Measurements from ENCODE around the gene FRMPD3. TPM values are rescaled to one million over a fixed set of nuclear protein-coding genes. Genes with fewer than 3 reads are reported as not detected.
A peak's percentile ranks its signal among the peaks of the same experiment; 100 is the strongest.

FRMPD3 gene
- 0.09 TPM for total RNA-seq
- polyA plus RNA-seq, result 0.09 TPM
- long read RNA-seq, donor 1, result 0 reads
- long read RNA-seq, donor 2, result 0 reads
- long read RNA-seq, donor 3, result 0 reads
- long read RNA-seq, donor 4, result 0 reads
- long read RNA-seq, donor 5, result 0 reads
- long read RNA-seq, donor 6, result 0 reads
- long read RNA-seq, donor 7, result 0 reads
- long read RNA-seq, donor 8, result 0 reads
- long read RNA-seq, donor 9, result 0 reads
- long read RNA-seq, donor 10, result 0 reads

DNA sequence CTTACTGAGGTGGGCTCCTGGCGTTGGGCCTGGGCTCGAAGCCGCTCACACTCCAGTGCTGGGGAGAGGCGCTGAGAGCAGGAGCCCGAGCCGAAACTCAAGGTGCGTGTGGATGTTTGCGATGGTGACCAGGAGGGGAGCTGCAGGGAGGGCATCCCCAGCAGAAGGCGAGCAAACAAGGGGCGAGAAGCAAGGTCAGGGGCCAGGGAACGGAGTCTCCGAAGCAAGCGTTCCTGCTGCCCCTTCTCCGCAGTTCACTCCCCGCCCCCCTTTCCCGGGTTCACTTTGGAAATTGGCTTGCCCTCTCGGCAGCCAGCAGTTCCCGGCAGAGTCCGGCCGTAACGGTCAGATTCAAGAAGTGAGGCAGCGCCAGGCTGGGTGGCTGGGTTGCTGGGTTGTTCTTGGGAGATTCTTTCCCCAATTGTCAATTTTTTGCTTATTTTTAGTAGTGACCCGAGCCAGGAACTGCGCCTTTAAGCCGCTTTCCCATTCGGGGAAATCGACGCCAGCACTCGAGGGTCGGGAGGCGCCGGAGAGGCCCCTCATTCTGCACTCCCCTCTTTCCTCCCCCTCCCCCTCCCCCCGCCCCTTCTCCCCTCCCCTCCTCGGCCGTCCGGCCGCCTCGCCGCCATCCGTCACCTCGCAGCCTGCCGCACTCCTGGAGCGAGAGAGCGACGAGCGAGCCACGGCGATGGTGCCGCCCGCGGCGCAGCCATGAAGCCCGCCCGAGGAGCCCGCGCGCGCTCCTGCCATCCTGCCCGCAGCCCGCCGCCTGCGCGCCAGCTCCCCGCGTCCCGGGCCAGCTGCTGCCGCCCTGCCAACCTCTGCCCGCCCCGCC is at the start of gene FRMPD3:
TSS of gene FRMPD3 (plus strand) at position 655 of the 838 bp plus-strand sequence. CDS start 76,937 bp downstream, outside the sequence.
- Histone ChIP-seq H3K4me3 (ENCODE audit: low read length in 2 of 2) (peak within 1 kb of the TSS in 1 of 2 donors; percentile 39), H3K27me3 (ENCODE audit: control insufficient read depth in 2 of 2, insufficient read depth in 1 of 2, low read length in 1 of 2) (peaks cover 8 to 53% of the 10 kb centered on the region in 2 donors), H3K27ac (ENCODE audit: low read depth in 1 of 2, low read length in 1 of 2) (no peak within 1 kb of the TSS), H3K9me3 (ENCODE audit: control insufficient read depth in 2 of 2, insufficient read depth in 1 of 2, low read length in 1 of 2) (no peaks in the 10 kb centered on the region), H3K4me1 (ENCODE audit: control insufficient read depth in 2 of 2, insufficient read depth in 2 of 2, low read length in 2 of 2) (no peaks in the 10 kb centered on the region), H3K36me3 (ENCODE audit: control insufficient read depth in 2 of 2, insufficient read depth in 2 of 2, low read length in 1 of 2) (no peaks in the 10 kb centered on the region)
- 1% methylated on average over 66 of the region's 69 CpGs for WGBS
- no peak for DNase-seq (ENCODE audit: low read depth in 6 of 9, low spot score in 9 of 9)

- no peaks in the 10 kb centered on the region for H3K36me3 ChIP-seq (ENCODE audit: control insufficient read depth in 2 of 2, insufficient read depth in 2 of 2, low read length in 1 of 2)
- no peak for DNase-seq (ENCODE audit: low read depth in 6 of 9, low spot score in 9 of 9)
- H3K27ac ChIP-seq (ENCODE audit: low read depth in 1 of 2, low read length in 1 of 2), result no peak overlapping the region
- no peaks in the 10 kb centered on the region for H3K4me1 ChIP-seq (ENCODE audit: control insufficient read depth in 2 of 2, insufficient read depth in 2 of 2, low read length in 2 of 2)
- no peak overlapping the region for H3K4me3 ChIP-seq (ENCODE audit: low read length in 2 of 2)
- no peaks in the 10 kb centered on the region for H3K9me3 ChIP-seq (ENCODE audit: control insufficient read depth in 2 of 2, insufficient read depth in 1 of 2, low read length in 1 of 2)
- H3K27me3 ChIP-seq (ENCODE audit: control insufficient read depth in 2 of 2, insufficient read depth in 1 of 2, low read length in 1 of 2), result no peaks in the 10 kb centered on the region
- 96% methylated on average over 2 of the region's 2 CpGs for WGBS
Measured at GRCh38 chrX:107420571-107420970, 28.9 kb upstream of the FRMPD3 start.

GRCh38 chrX:107421337-107421861 is 28.1 kb upstream of the FRMPD3 start:
- no peaks in the 10 kb centered on the region for H3K4me1 ChIP-seq (ENCODE audit: control insufficient read depth in 2 of 2, insufficient read depth in 2 of 2, low read length in 2 of 2)
- WGBS, result 90% methylated on average over 3 of the region's 3 CpGs
- no peaks in the 10 kb centered on the region for H3K9me3 ChIP-seq (ENCODE audit: control insufficient read depth in 2 of 2, insufficient read depth in 1 of 2, low read length in 1 of 2)
- H3K4me3 ChIP-seq (ENCODE audit: low read length in 2 of 2), result no peak overlapping the region
- DNase-seq (ENCODE audit: low read depth in 6 of 9, low spot score in 9 of 9), result no peak
- no peak overlapping the region for H3K27ac ChIP-seq (ENCODE audit: low read depth in 1 of 2, low read length in 1 of 2)
- H3K36me3 ChIP-seq (ENCODE audit: control insufficient read depth in 2 of 2, insufficient read depth in 2 of 2, low read length in 1 of 2), result no peaks in the 10 kb centered on the region
- no peaks in the 10 kb centered on the region for H3K27me3 ChIP-seq (ENCODE audit: control insufficient read depth in 2 of 2, insufficient read depth in 1 of 2, low read length in 1 of 2)

GRCh38 chrX:107429090-107429489 is 20.4 kb upstream of the FRMPD3 start:
- H3K9me3 ChIP-seq (ENCODE audit: control insufficient read depth in 2 of 2, insufficient read depth in 1 of 2, low read length in 1 of 2), result no peaks in the 10 kb centered on the region
- no peaks in the 10 kb centered on the region for H3K27me3 ChIP-seq (ENCODE audit: control insufficient read depth in 2 of 2, insufficient read depth in 1 of 2, low read length in 1 of 2)
- no peak overlapping the region for H3K4me3 ChIP-seq (ENCODE audit: low read length in 2 of 2)
- peak in 2 of 9 donors; percentile 8 to 19 for DNase-seq (ENCODE audit: low read depth in 6 of 9, low spot score in 9 of 9)
- no peak overlapping the region for H3K27ac ChIP-seq (ENCODE audit: low read depth in 1 of 2, low read length in 1 of 2)
- no peaks in the 10 kb centered on the region for H3K4me1 ChIP-seq (ENCODE audit: control insufficient read depth in 2 of 2, insufficient read depth in 2 of 2, low read length in 2 of 2)
- no peaks in the 10 kb centered on the region for H3K36me3 ChIP-seq (ENCODE audit: control insufficient read depth in 2 of 2, insufficient read depth in 2 of 2, low read length in 1 of 2)
- 58% methylated on average over 6 of the region's 6 CpGs for WGBS

DNA sequence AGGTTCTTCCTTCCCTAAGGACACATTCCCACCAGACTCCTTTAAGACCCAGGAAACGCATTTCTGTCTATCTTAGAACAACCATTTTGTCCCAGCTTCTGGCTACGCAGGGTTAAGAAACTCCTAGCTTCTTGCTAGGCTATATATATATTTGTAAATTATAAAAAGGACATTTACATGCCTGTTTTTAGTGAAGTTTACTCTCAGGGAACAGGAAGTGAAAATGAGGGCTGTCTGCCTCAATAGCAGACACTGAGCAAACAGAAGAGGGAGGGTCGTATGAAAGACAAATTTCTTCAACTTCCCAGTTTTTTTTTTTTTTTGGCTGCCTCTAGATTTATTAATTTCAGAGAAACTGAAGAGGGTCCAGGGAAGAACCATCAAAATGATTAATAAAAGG is 9.3 kb upstream of the FRMPD3 start:
- H3K9me3 ChIP-seq (ENCODE audit: control insufficient read depth in 2 of 2, insufficient read depth in 1 of 2, low read length in 1 of 2), result no peaks in the 10 kb centered on the region
- H3K27me3 ChIP-seq (ENCODE audit: control insufficient read depth in 2 of 2, insufficient read depth in 1 of 2, low read length in 1 of 2), result peaks cover 0 to 5% of the 10 kb centered on the region in 2 donors
- 77% methylated on average over 3 of the region's 3 CpGs for WGBS
- no peak for DNase-seq (ENCODE audit: low read depth in 6 of 9, low spot score in 9 of 9)
- no peak overlapping the region for H3K27ac ChIP-seq (ENCODE audit: low read depth in 1 of 2, low read length in 1 of 2)
- H3K36me3 ChIP-seq (ENCODE audit: control insufficient read depth in 2 of 2, insufficient read depth in 2 of 2, low read length in 1 of 2), result no peaks in the 10 kb centered on the region
- H3K4me1 ChIP-seq (ENCODE audit: control insufficient read depth in 2 of 2, insufficient read depth in 2 of 2, low read length in 2 of 2), result no peaks in the 10 kb centered on the region
- H3K4me3 ChIP-seq (ENCODE audit: low read length in 2 of 2), result no peak overlapping the region

GRCh38 chrX:107440692-107441091 is 8.8 kb upstream of the FRMPD3 start:
- no peak for DNase-seq (ENCODE audit: low read depth in 6 of 9, low spot score in 9 of 9)

DNA sequence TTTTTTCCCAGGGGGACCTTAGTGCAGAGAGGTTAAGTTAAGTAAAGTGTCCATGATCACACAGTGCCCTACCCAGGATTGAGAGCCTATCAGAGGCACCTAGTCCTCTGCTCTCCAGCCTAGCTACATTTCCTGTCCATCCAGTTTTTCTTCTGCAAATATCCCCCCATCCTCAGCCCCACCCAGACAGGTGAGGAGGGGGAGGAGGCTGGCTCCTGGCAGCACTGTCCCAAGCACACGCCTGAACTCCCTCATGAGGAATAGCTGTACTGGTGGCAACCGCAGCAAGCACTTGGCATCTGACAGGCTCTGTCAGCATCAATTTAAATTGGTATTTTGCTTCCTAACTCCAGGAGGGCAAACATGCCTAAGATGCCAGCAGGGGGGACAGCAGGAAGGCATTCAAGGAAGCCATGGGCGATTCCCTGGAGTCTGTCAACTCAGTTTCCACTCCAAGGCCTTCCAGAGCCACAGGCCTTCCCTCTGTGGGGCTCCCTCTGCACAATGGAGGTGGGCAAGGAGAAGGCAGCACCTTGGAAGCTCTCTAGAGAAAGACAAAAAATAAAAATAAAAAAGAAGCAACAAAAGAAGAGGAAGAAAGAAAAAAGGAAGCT is 6.4 kb upstream of the FRMPD3 start:
- Histone ChIP-seq H3K27me3 (ENCODE audit: control insufficient read depth in 2 of 2, insufficient read depth in 1 of 2, low read length in 1 of 2) (peaks cover 0 to 14% of the 10 kb centered on the region in 2 donors), H3K27ac (ENCODE audit: low read depth in 1 of 2, low read length in 1 of 2) (no peak overlapping the region), H3K4me3 (ENCODE audit: low read length in 2 of 2) (no peak overlapping the region), H3K9me3 (ENCODE audit: control insufficient read depth in 2 of 2, insufficient read depth in 1 of 2, low read length in 1 of 2) (no peaks in the 10 kb centered on the region), H3K36me3 (ENCODE audit: control insufficient read depth in 2 of 2, insufficient read depth in 2 of 2, low read length in 1 of 2) (no peaks in the 10 kb centered on the region), H3K4me1 (ENCODE audit: control insufficient read depth in 2 of 2, insufficient read depth in 2 of 2, low read length in 2 of 2) (no peaks in the 10 kb centered on the region)
- WGBS, result 78% methylated on average over 3 of the region's 3 CpGs
- DNase-seq (ENCODE audit: low read depth in 6 of 9, low spot score in 9 of 9), result no peak

More at GRCh38 chrX:107440692-107441091, 8.8 kb upstream of the FRMPD3 start:
- H3K27me3 ChIP-seq (ENCODE audit: control insufficient read depth in 2 of 2, insufficient read depth in 1 of 2, low read length in 1 of 2), result peaks cover 0 to 5% of the 10 kb centered on the region in 2 donors
- H3K36me3 ChIP-seq (ENCODE audit: control insufficient read depth in 2 of 2, insufficient read depth in 2 of 2, low read length in 1 of 2), result no peaks in the 10 kb centered on the region
- H3K4me1 ChIP-seq (ENCODE audit: control insufficient read depth in 2 of 2, insufficient read depth in 2 of 2, low read length in 2 of 2), result no peaks in the 10 kb centered on the region
- no peaks in the 10 kb centered on the region for H3K9me3 ChIP-seq (ENCODE audit: control insufficient read depth in 2 of 2, insufficient read depth in 1 of 2, low read length in 1 of 2)
- WGBS, result 94% methylated on average over 5 of the region's 5 CpGs
- no peak overlapping the region for H3K27ac ChIP-seq (ENCODE audit: low read depth in 1 of 2, low read length in 1 of 2)
- H3K4me3 ChIP-seq (ENCODE audit: low read length in 2 of 2), result no peak overlapping the region

GRCh38 chrX:107445146-107445545 is 4.3 kb upstream of the FRMPD3 start:
- Histone ChIP-seq H3K27ac (ENCODE audit: low read depth in 1 of 2, low read length in 1 of 2) (no peak overlapping the region), H3K36me3 (ENCODE audit: control insufficient read depth in 2 of 2, insufficient read depth in 2 of 2, low read length in 1 of 2) (no peaks in the 10 kb centered on the region), H3K9me3 (ENCODE audit: control insufficient read depth in 2 of 2, insufficient read depth in 1 of 2, low read length in 1 of 2) (no peaks in the 10 kb centered on the region), H3K4me3 (ENCODE audit: low read length in 2 of 2) (no peak overlapping the region), H3K4me1 (ENCODE audit: control insufficient read depth in 2 of 2, insufficient read depth in 2 of 2, low read length in 2 of 2) (no peaks in the 10 kb centered on the region), H3K27me3 (ENCODE audit: control insufficient read depth in 2 of 2, insufficient read depth in 1 of 2, low read length in 1 of 2) (peaks cover 3 to 30% of the 10 kb centered on the region in 2 donors)
- 60% methylated on average over 3 of the region's 3 CpGs for WGBS
- DNase-seq (ENCODE audit: low read depth in 6 of 9, low spot score in 9 of 9), result no peak

GRCh38 chrX:107445631-107446030 is 3.8 kb upstream of the FRMPD3 start:
- no peak overlapping the region for H3K4me3 ChIP-seq (ENCODE audit: low read length in 2 of 2)
- peaks cover 6 to 35% of the 10 kb centered on the region in 2 donors for H3K27me3 ChIP-seq (ENCODE audit: control insufficient read depth in 2 of 2, insufficient read depth in 1 of 2, low read length in 1 of 2)
- DNase-seq (ENCODE audit: low read depth in 6 of 9, low spot score in 9 of 9), result no peak
- H3K9me3 ChIP-seq (ENCODE audit: control insufficient read depth in 2 of 2, insufficient read depth in 1 of 2, low read length in 1 of 2), result no peaks in the 10 kb centered on the region
- WGBS, result 82% methylated on average over 1 of the region's 1 CpG
- no peaks in the 10 kb centered on the region for H3K4me1 ChIP-seq (ENCODE audit: control insufficient read depth in 2 of 2, insufficient read depth in 2 of 2, low read length in 2 of 2)
- H3K36me3 ChIP-seq (ENCODE audit: control insufficient read depth in 2 of 2, insufficient read depth in 2 of 2, low read length in 1 of 2), result no peaks in the 10 kb centered on the region
- no peak overlapping the region for H3K27ac ChIP-seq (ENCODE audit: low read depth in 1 of 2, low read length in 1 of 2)

Measured in thymus (tissue), 14 donors.